Right lobe of liver (tissue), 6 donors: ENCODE results near the gene MMP15. TPM values are rescaled to one million over a fixed set of nuclear protein-coding genes. Genes with fewer than 3 reads are reported as not detected.

Source experiments
- ATAC-seq, 4 donors: fragments of 200-7000 bp; cut with Tn5 transposase; one replicate each; pipeline ENCODE4 v1.9.1; 2020; ENCODE audit warnings: mild to moderate bottlenecking in 4 of 4, moderate library complexity in 4 of 4
- DNase-seq, 3 donors: peaks; one replicate each; pipeline ENCODE4 v3.0.0-alpha.2; 2020
- H3K27ac ChIP-seq, 3 donors: fragments of 200-600 bp; one replicate each; pipeline ENCODE4 v1.8.0; 2022
- H3K27me3 ChIP-seq, 2 donors: fragments of 200-600 bp; one replicate each; pipeline ENCODE4 v1.8.0; 2022
- H3K36me3 ChIP-seq, 4 donors: fragments of 200-600 bp; sonication (generic) in 1 of 4; one replicate each; pipeline versions ENCODE4 v1.5.1 to v1.8.0; 2017 to 2022; ENCODE audit warnings: control low read depth in 1 of 4
- H3K4me1 ChIP-seq, 4 donors: fragments of 200-600 bp; sonication (generic) in 1 of 4; one replicate each; pipeline versions ENCODE4 v1.5.1 to v1.8.0; 2017 to 2022; ENCODE audit warnings: control low read depth in 1 of 4
- H3K4me3 ChIP-seq, 3 donors: fragments of 200-600 bp; one replicate each; pipeline ENCODE4 v1.8.0; 2022
- H3K9me3 ChIP-seq, 4 donors: fragments of 200-600 bp; sonication (generic) in 1 of 4; one replicate each; pipeline versions ENCODE4 v1.5.1 to v1.8.0; 2017 to 2022; ENCODE audit warnings: control low read depth in 1 of 4
- CTCF ChIP-seq, 4 donors: fragments of 200-600 bp in 3 of 4; fragments of 450-650 bp in 1 of 4; IDR thresholded peaks; one replicate each; pipeline versions ENCODE4 v1.5.1 to v1.8.0; 2016 to 2022; ENCODE audit warnings: antibody characterized with exemption in 4 of 4, mild to moderate bottlenecking in 2 of 4
- POLR2A ChIP-seq: fragments of 450-650 bp; IDR thresholded peaks from one replicate; pipeline ENCODE4 v1.6.1; 2017; ENCODE audit warnings: antibody characterized with exemption, mild to moderate bottlenecking
- WGBS: methylation state at CpG from one replicate; pipeline ENCODE4 v1.1.6; 2018; ENCODE audit warnings: low coverage, low lambda C conversion rate; ENCODE audit not compliant: insufficient coverage; ENCODE audit errors: missing lambda C conversion rate; 5-methylcytosine and 5-hydroxymethylcytosine counted together
- intact Hi-C, 2 donors: fragments of 100-400 bp; cut with DNase I; formaldehyde crosslinking; loops; one replicate each; pipeline versions ENCODE4 v1.11.2 to v1.14.1; 2022
- total RNA-seq, 6 experiments: library from RNA; depleted of rRNA in 2 of 6; stranded (reverse); fragments of >200 nt in 2 of 6; fragmentation: NEBNext Ultra II Directional in 3 of 6; extraction: Animal tissue kit (Norgen Biotek cat#: 25700) in 3 of 6; gene quantifications; one replicate each; pipeline versions ENCODE4 v1.1.0 to v1.2.4, GENCODE V29; 2016 to 2023
- donor health status: DM: no; HTN: yes; CAD: no.
- donor health status: DM: no; HTN: no; CAD: no.
- donor health status: DM: no; HTN: no; CAD: no.
- donor health status: DM: no; HTN: yes; CAD: no.
- donor health status: DM: no; HTN: yes; CAD: no.

MMP15 gene
- total RNA-seq, 6 experiments from 2014 or later, result 22.3 to 76.0 (median 35.2) TPM

GRCh38 chr16:57994778-57995177, 30.8 kb upstream of the MMP15 start:
- TF ChIP-seq POLR2A (no peak), CTCF (IDR thresholded peaks at IDR 0.05) (peak in 3 of 4 donors; percentile 23 to 35 (median 27))
- peaks cover 0 to 7% (median 0%) of the 10 kb centered on the region in 4 donors for H3K4me1 ChIP-seq
- H3K27me3 ChIP-seq, result no peaks in the 10 kb centered on the region
- ATAC-seq (peak; percentile 46 to 70 (median 58)), DNase-seq (peak; percentile 57 to 72 (median 60))
- no peak overlapping the region for H3K27ac ChIP-seq
- intact Hi-C loops, result loop anchor here (5.0 kb wide), 2 partner anchors 87 to 92 kb away; no protein-coding TSS in a partner anchor
- no peaks in the 10 kb centered on the region for H3K9me3 ChIP-seq
- no peak overlapping the region for H3K4me3 ChIP-seq
- H3K36me3 ChIP-seq, result peaks cover 0 to 17% (median 0%) of the 10 kb centered on the region in 4 donors
- 15% methylated on average over 2 of the region's 4 CpGs for WGBS

- ATAC-seq (no peak), DNase-seq (peak in 1 of 3 donors; percentile 45)
- TF ChIP-seq CTCF (IDR thresholded peaks at IDR 0.05) (no peak), POLR2A (no peak)
- intact Hi-C loops, result loop anchor here (5.0 kb wide), 2 partner anchors 89 to 94 kb away; no protein-coding TSS in a partner anchor
- Histone ChIP-seq H3K4me3 (no peak overlapping the region), H3K36me3 (peaks cover 0 to 17% (median 0%) of the 10 kb centered on the region in 4 donors), H3K9me3 (no peaks in the 10 kb centered on the region), H3K4me1 (peaks cover 0 to 7% (median 0%) of the 10 kb centered on the region in 4 donors), H3K27ac (no peak overlapping the region), H3K27me3 (no peaks in the 10 kb centered on the region)
- 87% methylated on average over 4 of the region's 18 CpGs for WGBS
Measured at GRCh38 chr16:57995721-57996405, 29.7 kb upstream of the MMP15 start.

GRCh38 chr16:57996406-57997175, 29.0 kb upstream of the MMP15 start:
- no peak overlapping the region for H3K27ac ChIP-seq
- TF ChIP-seq POLR2A (no peak), CTCF (IDR thresholded peaks at IDR 0.05) (no peak)
- H3K9me3 ChIP-seq, result no peaks in the 10 kb centered on the region
- ATAC-seq (no peak), DNase-seq (peak in 1 of 3 donors; percentile 54)
- intact Hi-C loops, result loop anchor here (5.0 kb wide), 2 partner anchors 89 to 94 kb away; no protein-coding TSS in a partner anchor
- H3K4me3 ChIP-seq, result no peak overlapping the region
- WGBS, result 100% methylated on average over 11 of the region's 62 CpGs
- H3K36me3 ChIP-seq, result peaks cover 0 to 17% (median 0%) of the 10 kb centered on the region in 4 donors
- peaks cover 0 to 8% (median 0%) of the 10 kb centered on the region in 4 donors for H3K4me1 ChIP-seq
- no peaks in the 10 kb centered on the region for H3K27me3 ChIP-seq

GRCh38 chr16:57997176-57997527, 28.4 kb upstream of the MMP15 start:
- Histone ChIP-seq H3K27ac (no peak overlapping the region), H3K27me3 (no peaks in the 10 kb centered on the region), H3K4me1 (peaks cover 0 to 13% (median 2%) of the 10 kb centered on the region in 4 donors), H3K9me3 (no peaks in the 10 kb centered on the region), H3K4me3 (no peak overlapping the region), H3K36me3 (peaks cover 0 to 17% (median 0%) of the 10 kb centered on the region in 4 donors)
- TF ChIP-seq POLR2A (no peak), CTCF (IDR thresholded peaks at IDR 0.05) (no peak)
- 100% methylated on average over 1 of the region's 35 CpGs for WGBS
- ATAC-seq (no peak), DNase-seq (peak in 1 of 3 donors; percentile 47)
- intact Hi-C loops, result loop anchor here (5.0 kb wide), 2 partner anchors 90 to 95 kb away; no protein-coding TSS in a partner anchor
